ENCODE data around the gene HPDL. TPM values are rescaled to one million over a fixed set of nuclear protein-coding genes. Genes with fewer than 3 reads are reported as not detected.

Gene HPDL
- total and polyA plus RNA-seq, 2 of the 4 experiments (the other 2 are of a cell fraction), result 0.54 to 1.1 TPM

DNA sequence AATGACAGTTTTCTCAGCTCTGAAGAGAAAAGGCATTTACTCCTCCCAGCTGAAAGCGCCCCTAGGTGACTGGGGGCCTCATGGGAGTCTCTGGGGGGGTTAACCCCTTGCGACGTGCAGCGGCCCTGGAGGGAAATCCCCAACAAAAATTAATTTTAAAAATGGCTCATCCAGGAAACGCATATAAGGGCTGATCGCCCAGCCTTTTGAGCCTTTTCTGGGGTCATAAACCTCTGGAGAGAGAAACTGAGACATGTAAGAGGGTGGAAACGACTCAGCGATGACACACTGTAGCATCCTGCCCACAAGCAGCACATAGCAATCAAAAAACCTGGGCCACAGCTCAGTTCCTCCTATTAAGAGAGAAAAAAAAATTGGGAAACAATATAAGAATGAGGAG, 20.4 kb upstream of the HPDL start:
- no peaks in the 10 kb centered on the region for H3K9me1 ChIP-seq (ENCODE audit: insufficient read depth, low read length)
- peaks cover 0 to 11% of the 10 kb centered on the region in 2 experiments; a peak in 2 of 4 replicates for H3K79me1 ChIP-seq (ENCODE audit: low read depth in 1 of 2, low read length in 2 of 2)
- TF ChIP-seq, protein P1, sequence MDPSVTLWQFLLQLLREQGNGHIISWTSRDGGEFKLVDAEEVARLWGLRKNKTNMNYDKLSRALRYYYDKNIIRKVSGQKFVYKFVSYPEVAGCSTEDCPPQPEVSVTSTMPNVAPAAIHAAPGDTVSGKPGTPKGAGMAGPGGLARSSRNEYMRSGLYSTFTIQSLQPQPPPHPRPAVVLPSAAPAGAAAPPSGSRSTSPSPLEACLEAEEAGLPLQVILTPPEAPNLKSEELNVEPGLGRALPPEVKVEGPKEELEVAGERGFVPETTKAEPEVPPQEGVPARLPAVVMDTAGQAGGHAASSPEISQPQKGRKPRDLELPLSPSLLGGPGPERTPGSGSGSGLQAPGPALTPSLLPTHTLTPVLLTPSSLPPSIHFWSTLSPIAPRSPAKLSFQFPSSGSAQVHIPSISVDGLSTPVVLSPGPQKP (IDR thresholded peaks at IDR 0.05; ENCODE audit: borderline replicate concordance, low read depth, low read length), result no peak
- TF ChIP-seq SMC3 (IDR thresholded peaks at IDR 0.05; ENCODE audit: low read depth, low read length) (no peak), RAD21 (IDR thresholded peaks at IDR 0.05; ENCODE audit: low read length) (no peak), MXI1 (IDR thresholded peaks at IDR 0.05; ENCODE audit: borderline replicate concordance, low read depth, low read length) (no peak), POLR2A (IDR thresholded peaks at IDR 0.05; ENCODE audit: low read depth, low read length) (no peak), MAZ (IDR thresholded peaks at IDR 0.05; ENCODE audit: borderline replicate concordance, low read depth, low read length) (no peak), NFE2L2 (IDR thresholded peaks at IDR 0.05; ENCODE audit: low read depth, low read length) (no peak), MAFK (IDR thresholded peaks at IDR 0.05; ENCODE audit: low read depth, low read length) (no peak), RFX5 (IDR thresholded peaks at IDR 0.05; ENCODE audit: low read depth, low read length) (no peak), FOS (IDR thresholded peaks at IDR 0.05; ENCODE audit: low read depth, low read length) (no peak)
- H4K5ac ChIP-seq (ENCODE audit: low read depth, low read length), result no peak overlapping the region
- H3K4ac ChIP-seq (ENCODE audit: low read depth, low read length), result no peak overlapping the region
- H3K14ac ChIP-seq (replicated peaks; ENCODE audit: low read depth, low read length), result no peak overlapping the region
- no peak overlapping the region for H3K4me3 ChIP-seq (ENCODE audit: insufficient read depth, low read depth, low read length)
- no peak overlapping the region for H3K27ac ChIP-seq (ENCODE audit: insufficient read depth, low read length)
- H2BK120ac ChIP-seq (ENCODE audit: low read depth, low read length), result no peak overlapping the region
- intact Hi-C loops (cut with micrococcal nuclease), result loop anchor here (10.0 kb wide), 1 partner anchor 502 kb away; the partner anchor contains the start of genes BTBD19, DYNLT4 and PLK3
- peaks cover 4% of the 10 kb centered on the region; the same call in 1 of the 2 replicates for H3K4me1 ChIP-seq (ENCODE audit: control insufficient read depth, insufficient read depth, low read length)
- no peaks in the 10 kb centered on the region for H3K27me3 ChIP-seq (ENCODE audit: control insufficient read depth, insufficient read depth, low read length)
- H3K23ac ChIP-seq (ENCODE audit: low read depth, low read length), result no peak overlapping the region
- H2BK15ac ChIP-seq (ENCODE audit: low read depth, low read length), result no peak overlapping the region
- H3K36me3 ChIP-seq (ENCODE audit: control insufficient read depth, insufficient read depth, low read length), result no peaks in the 10 kb centered on the region
- dilution Hi-C loops (cut with HindIII; ENCODE audit: low sequenced_read_pairs, unreplicated experiment), result no loop called here
- POLR2A ChIA-PET (ENCODE audit: unreplicated experiment), result no interaction called here
- no peak overlapping the region for H2BK5ac ChIP-seq (ENCODE audit: low read depth, low read length, poor library complexity, severe bottlenecking)
- H2AK5ac ChIP-seq (ENCODE audit: low read depth, low read length), result no peak overlapping the region
- BruUV-seq (replicated peaks), result no TSS peak
- H2BK20ac ChIP-seq (ENCODE audit: low read depth, low read length), result no peak overlapping the region
- peak; percentile 60 for DNase-seq
- no peak overlapping the region for H3K9ac ChIP-seq (ENCODE audit: low read depth, low read length)
- H2AFZ ChIP-seq (replicated peaks; ENCODE audit: low read length, poor library complexity), result peak overlapping the region; percentile 47
- H4K91ac ChIP-seq (ENCODE audit: insufficient read depth, low read depth, low read length), result no peak overlapping the region
- in situ Hi-C loops (cut with MboI; ENCODE audit: low sequenced_read_pairs), result loop anchor here (10.0 kb wide), 1 partner anchor 472 kb away; no protein-coding TSS in a partner anchor
- H4K20me1 ChIP-seq (ENCODE audit: insufficient read depth, low read length), result no peaks in the 10 kb centered on the region
- WGBS, 2 experiments (ENCODE audit: extremely low coverage in 2 of 2, insufficient read length in 1 of 2), result no CpG with 5 or more reads among the region's 8 CpGs
- no peak for ATAC-seq (ENCODE audit: low read depth)
- H4K8ac ChIP-seq (ENCODE audit: low read depth in 2 of 2, low read length in 2 of 2), result no peak overlapping the region; a peak in 1 of 4 replicates
- no peak overlapping the region for H3K4me2 ChIP-seq (ENCODE audit: low read depth, low read length)
- H3K9me3 ChIP-seq (ENCODE audit: control insufficient read depth, insufficient read depth, low read length), result no peaks in the 10 kb centered on the region
- H2AK9ac ChIP-seq (replicated peaks; ENCODE audit: low read depth, low read length, poor library complexity), result no peak overlapping the region
- CTCF ChIA-PET, result no interaction called here
- H3K18ac ChIP-seq (ENCODE audit: low read depth, low read length), result no peak overlapping the region
- H3K56ac ChIP-seq (ENCODE audit: extremely low read depth, insufficient read depth, low read length), result no peak overlapping the region

All from IMR-90 (cell line).